Esophagus squamous epithelium (tissue), 5 donors: ENCODE results near the gene ZNF521. TPM values are rescaled to one million over a fixed set of nuclear protein-coding genes. Genes with fewer than 3 reads are reported as not detected.

ENCODE experiments used
- DNase-seq: peaks from one replicate; lab custom pipeline; 2025; lab: John Stamatoyannopoulos, UW
- H3K27ac ChIP-seq, 4 donors: fragments of 200-600 bp; sonication (generic); one replicate each; pipeline ENCODE4 v1.5.1; 2016 to 2019; ENCODE audit warnings: mild to moderate bottlenecking in 1 of 4
- H3K27me3 ChIP-seq, 4 donors: fragments of 200-600 bp; sonication (generic); 1 replicate in 3 of 4; 2 replicates in 1 of 4; pipeline versions ENCODE4 v1.5.1 to v1.6.0; 2017 to 2021; ENCODE audit warnings: antibody characterized with exemption in 1 of 4
- H3K36me3 ChIP-seq, 3 donors: fragments of 200-600 bp; sonication (generic); one replicate each; pipeline ENCODE4 v1.5.1; 2016 to 2019
- H3K4me1 ChIP-seq, 3 donors: fragments of 200-600 bp; sonication (generic); one replicate each; pipeline ENCODE4 v1.5.1; 2017 to 2019
- H3K4me3 ChIP-seq, 4 donors: fragments of 200-600 bp; sonication (generic); 1 replicate in 3 of 4; 2 replicates in 1 of 4; pipeline ENCODE4 v1.5.1; 2016 to 2019; ENCODE audit warnings: mild to moderate bottlenecking in 2 of 4, moderate library complexity in 1 of 4
- H3K9me3 ChIP-seq, 3 donors: fragments of 200-600 bp; sonication (generic); one replicate each; pipeline ENCODE4 v1.5.1; 2016 to 2019
- POLR2A ChIP-seq, 4 donors: fragments of 450-650 bp; IDR thresholded peaks; one replicate each; pipeline ENCODE4 v1.6.1; 2017; ENCODE audit warnings: antibody characterized with exemption in 4 of 4, mild to moderate bottlenecking in 4 of 4, moderate library complexity in 3 of 4
- WGBS, 2 donors: methylation state at CpG; one replicate each; pipeline ENCODE4 v1.1.5; 2018; 5-methylcytosine and 5-hydroxymethylcytosine counted together
- intact Hi-C: fragments of 100-400 bp; cut with DNase I; formaldehyde crosslinking; loops from one replicate; pipeline ENCODE4 v1.15.0; 2022
- total RNA-seq, 4 donors: library from RNA; depleted of rRNA; stranded (reverse); fragments of >200 nt; gene quantifications; one replicate each; pipeline ENCODE4 v1.1.0, GENCODE V29; 2016
- TF ChIP-seq, protein P1 (sequence below), 6 experiments: fragments of 450-650 bp in 4 of 6; fragments of 200-600 bp in 2 of 6; sonication (generic) in 2 of 6; IDR thresholded peaks; one replicate each; pipeline ENCODE4 v1.5.1; 2016 to 2019; ENCODE audit warnings: antibody characterized with exemption in 6 of 6, mild to moderate bottlenecking in 4 of 6, moderate library complexity in 4 of 6
- donor health status: DM: yes; HTN: yes; CAD: no.

ZNF521 gene
- total RNA-seq, 4 donors from 2014 or later, result 0.68 to 11.3 (median 4.7) TPM

DNA sequence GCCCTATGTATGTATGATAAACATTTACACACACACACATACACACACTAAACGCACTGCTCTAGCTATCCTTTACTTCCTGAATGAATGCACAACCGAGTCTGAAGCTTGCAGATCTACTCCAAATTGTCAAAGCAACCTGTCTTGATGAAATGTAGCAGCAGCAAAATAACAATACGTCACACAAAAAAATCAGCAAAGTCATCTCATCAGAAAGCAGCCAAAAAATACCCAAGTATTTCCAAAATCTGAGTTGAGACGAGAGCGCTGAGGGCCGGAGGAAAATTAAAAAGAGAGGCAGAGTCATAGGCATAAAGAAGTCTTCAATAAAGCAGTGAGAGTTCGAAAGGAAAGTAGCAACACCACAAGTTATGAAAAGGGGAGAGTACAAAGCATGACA lies 67.7 kb downstream of the ZNF521 start:
- DNase-seq, result no peak
- H3K4me3 ChIP-seq, result peak overlapping the region in 1 of 4 donors; percentile 4
- H3K27me3 ChIP-seq, result no peaks in the 10 kb centered on the region
- intact Hi-C loops, result no loop called here
- TF ChIP-seq, protein P1, sequence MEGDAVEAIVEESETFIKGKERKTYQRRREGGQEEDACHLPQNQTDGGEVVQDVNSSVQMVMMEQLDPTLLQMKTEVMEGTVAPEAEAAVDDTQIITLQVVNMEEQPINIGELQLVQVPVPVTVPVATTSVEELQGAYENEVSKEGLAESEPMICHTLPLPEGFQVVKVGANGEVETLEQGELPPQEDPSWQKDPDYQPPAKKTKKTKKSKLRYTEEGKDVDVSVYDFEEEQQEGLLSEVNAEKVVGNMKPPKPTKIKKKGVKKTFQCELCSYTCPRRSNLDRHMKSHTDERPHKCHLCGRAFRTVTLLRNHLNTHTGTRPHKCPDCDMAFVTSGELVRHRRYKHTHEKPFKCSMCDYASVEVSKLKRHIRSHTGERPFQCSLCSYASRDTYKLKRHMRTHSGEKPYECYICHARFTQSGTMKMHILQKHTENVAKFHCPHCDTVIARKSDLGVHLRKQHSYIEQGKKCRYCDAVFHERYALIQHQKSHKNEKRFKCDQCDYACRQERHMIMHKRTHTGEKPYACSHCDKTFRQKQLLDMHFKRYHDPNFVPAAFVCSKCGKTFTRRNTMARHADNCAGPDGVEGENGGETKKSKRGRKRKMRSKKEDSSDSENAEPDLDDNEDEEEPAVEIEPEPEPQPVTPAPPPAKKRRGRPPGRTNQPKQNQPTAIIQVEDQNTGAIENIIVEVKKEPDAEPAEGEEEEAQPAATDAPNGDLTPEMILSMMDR (IDR thresholded peaks at IDR 0.05), result no peak
- no peak for TF ChIP-seq POLR2A (IDR thresholded peaks at IDR 0.05)
- 65 to 77% methylated on average over 7 of the region's 7 CpGs for WGBS, 2 donors
- no peaks in the 10 kb centered on the region for H3K9me3 ChIP-seq
- H3K36me3 ChIP-seq, result no peaks in the 10 kb centered on the region
- peaks cover 0 to 59% (median 10%) of the 10 kb centered on the region in 3 donors for H3K4me1 ChIP-seq
- peak overlapping the region in 3 of 4 donors; percentile 16 to 44 (median 39) for H3K27ac ChIP-seq

DNA sequence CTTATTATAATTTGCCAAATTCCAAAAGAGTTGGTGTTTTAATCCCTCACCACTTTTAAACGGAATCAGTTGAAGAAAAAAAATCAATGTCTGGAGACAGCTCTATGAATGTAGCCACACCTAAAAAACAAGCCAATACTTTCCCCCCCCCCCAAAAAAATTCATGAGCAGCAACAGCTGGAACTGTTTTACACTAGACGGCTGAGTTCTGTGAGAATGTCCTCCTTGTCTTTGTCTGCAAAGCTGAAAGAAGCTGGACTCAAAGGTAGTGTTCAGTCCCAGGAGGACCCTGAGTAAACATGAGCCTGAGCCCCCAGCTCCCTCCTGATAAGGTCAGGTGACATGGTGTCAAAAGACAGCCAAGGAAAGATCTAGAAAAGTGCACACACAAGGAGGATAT lies 68.2 kb downstream of the ZNF521 start:
- 45 to 55% methylated on average over 2 of the region's 2 CpGs for WGBS, 2 donors
- Histone ChIP-seq H3K4me3 (no peak overlapping the region), H3K9me3 (no peaks in the 10 kb centered on the region), H3K27me3 (no peaks in the 10 kb centered on the region), H3K27ac (peak overlapping the region in 3 of 4 donors; percentile 16 to 44 (median 39)), H3K36me3 (no peaks in the 10 kb centered on the region), H3K4me1 (peaks cover 0 to 58% (median 10%) of the 10 kb centered on the region in 3 donors)
- intact Hi-C loops, result no loop called here
- DNase-seq, result no peak
- TF ChIP-seq, protein P1 (IDR thresholded peaks at IDR 0.05), result no peak
- no peak for TF ChIP-seq POLR2A (IDR thresholded peaks at IDR 0.05)

DNA sequence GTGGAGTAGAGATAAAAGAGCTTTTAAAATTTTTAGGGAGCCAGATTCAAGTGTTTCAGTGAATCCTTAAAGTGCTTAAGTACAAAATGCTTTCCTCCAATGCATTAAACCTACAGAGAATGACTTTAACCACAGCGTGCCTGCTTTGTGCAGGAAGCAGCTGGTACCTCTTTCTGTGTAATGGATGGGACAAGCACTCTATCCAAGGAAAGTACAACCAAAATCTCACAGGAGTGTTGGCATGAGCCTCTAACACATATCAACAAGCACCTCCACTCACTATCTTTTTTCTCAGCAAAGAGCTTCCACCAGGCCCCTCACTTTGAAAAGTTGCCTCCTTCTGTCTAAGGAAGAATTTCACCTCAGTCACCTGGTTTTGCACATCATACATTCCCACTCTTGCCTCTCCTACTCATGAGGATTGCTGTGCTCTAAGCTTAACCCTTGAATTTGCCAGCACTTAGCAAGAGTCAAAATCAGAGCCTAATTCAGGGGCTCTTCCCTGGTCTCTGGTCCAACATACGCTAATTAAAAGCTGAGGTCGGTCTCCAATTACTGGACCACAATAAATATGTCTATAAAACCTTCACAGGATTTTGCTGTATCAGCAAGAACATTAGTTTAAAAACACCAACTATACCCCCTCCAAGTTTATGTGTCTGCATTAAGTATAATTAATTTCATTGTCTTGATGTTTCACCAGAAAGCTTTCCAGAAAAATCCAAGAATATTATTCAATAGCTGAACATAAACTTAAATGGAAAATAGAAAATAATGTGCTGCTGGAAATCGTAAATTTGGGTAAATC lies 68.9 kb downstream of the ZNF521 start:
- Histone ChIP-seq H3K27me3 (no peaks in the 10 kb centered on the region), H3K9me3 (no peaks in the 10 kb centered on the region), H3K36me3 (no peaks in the 10 kb centered on the region), H3K4me1 (peaks cover 0 to 58% (median 10%) of the 10 kb centered on the region in 3 donors), H3K4me3 (no peak overlapping the region), H3K27ac (peak overlapping the region in 3 of 4 donors; percentile 17 to 43 (median 39))
- intact Hi-C loops, result no loop called here
- no peak for TF ChIP-seq POLR2A (IDR thresholded peaks at IDR 0.05)
- TF ChIP-seq, protein P1 (IDR thresholded peaks at IDR 0.05), result no peak
- no peak for DNase-seq
- WGBS, 2 donors, result 65 to 67% methylated on average over 4 of the region's 4 CpGs

DNA sequence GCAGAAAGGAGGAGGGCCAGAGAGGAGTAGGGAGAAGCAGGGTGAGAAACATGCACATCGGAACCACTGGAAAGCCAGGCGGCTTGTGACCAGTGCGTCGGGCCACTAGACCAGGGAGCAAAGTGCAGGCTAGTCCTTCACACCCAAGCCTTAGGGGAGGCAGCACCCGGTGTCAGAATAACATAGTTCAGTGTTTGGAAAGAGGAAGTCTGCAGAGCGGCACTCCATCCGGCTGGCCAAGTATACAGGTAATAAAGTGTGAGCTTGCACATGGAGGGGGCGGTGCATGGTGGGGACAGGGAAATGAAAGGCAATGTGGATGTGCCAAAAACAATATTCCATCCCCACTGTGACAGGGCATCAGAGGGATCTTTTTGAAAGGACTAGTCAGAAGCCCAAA lies 69.7 kb downstream of the ZNF521 start:
- Histone ChIP-seq H3K9me3 (no peaks in the 10 kb centered on the region), H3K27me3 (no peaks in the 10 kb centered on the region), H3K27ac (peak overlapping the region in 3 of 4 donors; percentile 12 to 45 (median 43)), H3K4me1 (peaks cover 0 to 52% (median 10%) of the 10 kb centered on the region in 3 donors), H3K36me3 (no peaks in the 10 kb centered on the region), H3K4me3 (no peak overlapping the region)
- WGBS, 2 donors, result 63 to 67% methylated on average over 7 to 8 of the region's 8 CpGs
- TF ChIP-seq POLR2A (IDR thresholded peaks at IDR 0.05), result no peak
- TF ChIP-seq, protein P1 (IDR thresholded peaks at IDR 0.05), result no peak
- no peak for DNase-seq
- intact Hi-C loops, result no loop called here

DNA sequence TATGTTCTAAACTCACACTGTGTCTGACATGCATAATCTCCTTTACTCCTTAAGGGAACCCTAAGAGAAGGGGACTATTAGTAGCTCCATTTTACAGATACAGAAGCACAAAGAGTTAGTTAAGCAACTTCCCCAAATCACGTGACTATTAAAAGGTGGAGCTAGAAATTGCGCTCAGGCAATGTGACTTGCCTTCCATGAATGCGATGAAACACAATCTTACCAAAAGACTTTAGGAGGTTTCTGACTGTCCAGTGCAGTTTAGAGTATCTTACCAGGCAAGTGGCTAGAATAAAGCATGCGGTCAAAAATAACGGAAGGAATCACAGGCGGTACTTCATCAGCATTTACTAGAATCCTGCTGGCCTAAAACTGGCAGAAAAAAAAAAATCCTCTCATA lies 70.4 kb downstream of the ZNF521 start:
- Histone ChIP-seq H3K4me3 (no peak overlapping the region), H3K27me3 (no peaks in the 10 kb centered on the region), H3K4me1 (peaks cover 0 to 50% (median 10%) of the 10 kb centered on the region in 3 donors), H3K9me3 (no peaks in the 10 kb centered on the region), H3K36me3 (no peaks in the 10 kb centered on the region), H3K27ac (peak overlapping the region in 3 of 4 donors; percentile 12 to 45 (median 43))
- DNase-seq, result no peak
- 65 to 87% methylated on average over 6 of the region's 6 CpGs for WGBS, 2 donors
- no peak for TF ChIP-seq POLR2A (IDR thresholded peaks at IDR 0.05)
- TF ChIP-seq, protein P1 (IDR thresholded peaks at IDR 0.05), result no peak
- intact Hi-C loops, result no loop called here
